Ascending aorta (tissue), 2 donors: ENCODE data around the gene CLPTM1. TPM values are rescaled to one million over a fixed set of nuclear protein-coding genes. Genes with fewer than 3 reads are reported as not detected.
"Not testable (repeated sequence)": the region's sequence is repeated elsewhere in the genome, so short reads cannot be mapped to it uniquely, and the experiment has no call there.

Experiments used
- DNase-seq, 2 donors: peaks; one replicate each; pipeline ENCODE4 v3.0.0-alpha.2; 2019; ENCODE audit warnings: low spot score in 2 of 2
- H3K27ac ChIP-seq, 2 donors: fragments of 200-600 bp; sonication (generic); one replicate each; pipeline ENCODE4 v1.5.1; 2016 to 2017; ENCODE audit warnings: mild to moderate bottlenecking in 1 of 2
- H3K27me3 ChIP-seq: fragments of 200-600 bp; sonication (generic); one replicate; pipeline ENCODE4 v1.5.1; 2017
- H3K36me3 ChIP-seq, 2 donors: fragments of 200-600 bp; sonication (generic); one replicate each; pipeline ENCODE4 v1.5.1; 2016
- H3K4me1 ChIP-seq, 2 donors: fragments of 200-600 bp; sonication (generic); one replicate each; pipeline ENCODE4 v1.5.1; 2016 to 2017; ENCODE audit warnings: mild to moderate bottlenecking in 1 of 2
- H3K4me3 ChIP-seq, 2 donors: fragments of 200-600 bp; sonication (generic); one replicate each; pipeline ENCODE4 v1.5.1; 2016 to 2017; ENCODE audit warnings: mild to moderate bottlenecking in 1 of 2
- H3K9me3 ChIP-seq, 2 donors: fragments of 200-600 bp; sonication (generic); one replicate each; pipeline ENCODE4 v1.5.1; 2016
- intact Hi-C: fragments of 100-400 bp; cut with DNase I; formaldehyde crosslinking; loops from one replicate; pipeline ENCODE4 v1.15.1; 2023
- total RNA-seq: library from RNA; depleted of rRNA; stranded (reverse); fragments of >200 nt; gene quantifications from one replicate; pipeline ENCODE4 v1.1.0, GENCODE V29; 2016
- TF ChIP-seq, protein P1 (sequence below), 3 experiments: fragments of 200-600 bp in 2 of 3; fragments of 450-650 bp in 1 of 3; sonication (generic) in 2 of 3; IDR thresholded peaks; one replicate each; pipeline ENCODE4 v1.5.1; 2016 to 2019; ENCODE audit warnings: antibody characterized with exemption in 3 of 3, mild to moderate bottlenecking in 1 of 3, moderate library complexity in 1 of 3

CLPTM1 gene
- total RNA-seq, 1 donor from 2014 or later, result 65.2 TPM

- no peak for DNase-seq
- Histone ChIP-seq H3K4me1 (no peaks in the 10 kb centered on the region), H3K27ac (no peak overlapping the region), H3K36me3 (no peaks in the 10 kb centered on the region), H3K9me3 (no peaks in the 10 kb centered on the region), H3K27me3 (no peaks in the 10 kb centered on the region), H3K4me3 (no peak overlapping the region)
- TF ChIP-seq, protein P1, sequence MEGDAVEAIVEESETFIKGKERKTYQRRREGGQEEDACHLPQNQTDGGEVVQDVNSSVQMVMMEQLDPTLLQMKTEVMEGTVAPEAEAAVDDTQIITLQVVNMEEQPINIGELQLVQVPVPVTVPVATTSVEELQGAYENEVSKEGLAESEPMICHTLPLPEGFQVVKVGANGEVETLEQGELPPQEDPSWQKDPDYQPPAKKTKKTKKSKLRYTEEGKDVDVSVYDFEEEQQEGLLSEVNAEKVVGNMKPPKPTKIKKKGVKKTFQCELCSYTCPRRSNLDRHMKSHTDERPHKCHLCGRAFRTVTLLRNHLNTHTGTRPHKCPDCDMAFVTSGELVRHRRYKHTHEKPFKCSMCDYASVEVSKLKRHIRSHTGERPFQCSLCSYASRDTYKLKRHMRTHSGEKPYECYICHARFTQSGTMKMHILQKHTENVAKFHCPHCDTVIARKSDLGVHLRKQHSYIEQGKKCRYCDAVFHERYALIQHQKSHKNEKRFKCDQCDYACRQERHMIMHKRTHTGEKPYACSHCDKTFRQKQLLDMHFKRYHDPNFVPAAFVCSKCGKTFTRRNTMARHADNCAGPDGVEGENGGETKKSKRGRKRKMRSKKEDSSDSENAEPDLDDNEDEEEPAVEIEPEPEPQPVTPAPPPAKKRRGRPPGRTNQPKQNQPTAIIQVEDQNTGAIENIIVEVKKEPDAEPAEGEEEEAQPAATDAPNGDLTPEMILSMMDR (IDR thresholded peaks at IDR 0.05), result no peak
- intact Hi-C loops, result no loop called here
Measured at GRCh38 chr19:44924243-44924725, 30.9 kb upstream of the CLPTM1 start.

DNA sequence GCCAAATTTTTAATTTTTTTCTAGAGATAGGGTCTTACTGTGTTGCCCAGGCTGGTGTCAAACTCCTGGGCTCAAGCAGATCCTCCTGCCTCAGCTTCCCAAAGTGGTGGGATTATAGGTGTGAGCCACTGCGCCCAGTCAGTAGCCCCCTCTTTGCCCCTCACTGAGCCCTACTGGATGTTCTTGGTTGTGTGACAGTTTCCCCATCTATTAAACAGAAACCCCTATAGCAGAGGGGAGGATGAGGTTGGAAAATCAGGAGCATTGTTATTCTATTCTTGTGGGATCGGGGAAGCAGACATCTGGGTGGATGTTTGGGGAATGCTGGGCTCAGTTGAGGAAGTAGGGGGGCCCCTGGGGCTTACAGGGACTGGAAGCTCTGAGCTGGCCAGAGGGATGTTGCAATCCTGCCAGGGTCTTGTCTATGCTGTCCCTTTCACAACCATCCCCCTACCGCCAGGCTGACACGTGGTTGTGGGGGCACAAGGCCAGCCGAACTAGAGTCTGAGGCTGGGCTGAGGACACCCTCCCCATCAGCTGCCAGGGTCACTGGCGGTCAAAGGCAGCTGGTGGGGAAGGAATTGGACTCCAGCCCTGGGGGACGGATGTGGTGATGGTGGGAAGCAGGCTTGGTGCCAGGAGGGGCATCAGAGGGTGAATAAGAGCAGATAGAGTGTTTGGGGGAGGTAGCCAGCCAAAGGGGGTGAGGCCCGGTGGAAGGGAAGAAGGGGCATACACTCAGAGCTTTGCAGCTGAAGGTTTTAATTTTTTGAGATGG lies 29.9 kb upstream of the CLPTM1 start:
- Histone ChIP-seq H3K9me3 (no peaks in the 10 kb centered on the region), H3K4me3 (no peak overlapping the region), H3K36me3 (no peaks in the 10 kb centered on the region), H3K4me1 (no peaks in the 10 kb centered on the region), H3K27ac (peak overlapping the region in 1 of 2 donors; percentile 32), H3K27me3 (no peaks in the 10 kb centered on the region)
- intact Hi-C loops, result no loop called here
- TF ChIP-seq, protein P1 (IDR thresholded peaks at IDR 0.05), result no peak
- DNase-seq, result peak; percentile 69 to 83

GRCh38 chr19:44926245-44927077 lies 28.7 kb upstream of the CLPTM1 start:
- intact Hi-C loops, H3K36me3 ChIP-seq, H3K4me1 ChIP-seq, H3K27ac ChIP-seq, H3K27me3 ChIP-seq, H3K9me3 ChIP-seq, DNase-seq: not testable (repeated sequence)
- peak overlapping the region in 1 of 2 donors; percentile 42 for H3K4me3 ChIP-seq

- H3K27ac ChIP-seq, result no peak overlapping the region
- intact Hi-C loops, result no loop called here
- H3K36me3 ChIP-seq, result no peaks in the 10 kb centered on the region
- DNase-seq, result no peak
- H3K4me1 ChIP-seq, result no peaks in the 10 kb centered on the region
- no peaks in the 10 kb centered on the region for H3K9me3 ChIP-seq
- TF ChIP-seq, protein P1 (IDR thresholded peaks at IDR 0.05), result no peak
- H3K4me3 ChIP-seq, result no peak overlapping the region
- no peaks in the 10 kb centered on the region for H3K27me3 ChIP-seq
Measured at GRCh38 chr19:44927746-44928145, 27.4 kb upstream of the CLPTM1 start.

GRCh38 chr19:44930088-44930487 lies 25.1 kb upstream of the CLPTM1 start:
- Histone ChIP-seq H3K9me3 (no peaks in the 10 kb centered on the region), H3K27ac (no peak overlapping the region), H3K4me3 (no peak overlapping the region), H3K4me1 (no peaks in the 10 kb centered on the region), H3K27me3 (no peaks in the 10 kb centered on the region), H3K36me3 (no peaks in the 10 kb centered on the region)
- intact Hi-C loops, result no loop called here
- DNase-seq, result no peak
- TF ChIP-seq, protein P1 (IDR thresholded peaks at IDR 0.05), result no peak

- no peaks in the 10 kb centered on the region for H3K4me1 ChIP-seq
- DNase-seq, result no peak
- intact Hi-C loops, result no loop called here
- H3K36me3 ChIP-seq, result no peaks in the 10 kb centered on the region
- no peak overlapping the region for H3K27ac ChIP-seq
- H3K27me3 ChIP-seq, result no peaks in the 10 kb centered on the region
- TF ChIP-seq, protein P1 (IDR thresholded peaks at IDR 0.05), result no peak
- H3K9me3 ChIP-seq, result no peaks in the 10 kb centered on the region
- no peak overlapping the region for H3K4me3 ChIP-seq
Measured at GRCh38 chr19:44931541-44931940, 23.6 kb upstream of the CLPTM1 start.
